ENCODE data around the gene PANK2.
A peak's percentile ranks its signal among the peaks of the same experiment; 100 is the strongest.
"Not testable (repeated sequence)": the region's sequence is repeated elsewhere in the genome, so short reads cannot be mapped to it uniquely, and the experiment has no call there.

Gene PANK2

GRCh38 chr20:3888622-3889488, at the start of gene PANK2:
Gene PANK2, plus strand, starts transcription at chr20:3889387.
- DNase-seq (ENCODE audit: extremely low spot score, insufficient read length, low read depth): peak; percentile 96
- peak; percentile 96 for FAIRE-seq

GRCh38 chr20:3840201-3840600, 49.0 kb upstream of the PANK2 start:
- not testable (repeated sequence) for DNase-seq (ENCODE audit: extremely low spot score, insufficient read length, low read depth); FAIRE-seq

- DNase-seq (ENCODE audit: extremely low spot score, insufficient read length, low read depth): no peak
- FAIRE-seq: no peak
Observed at GRCh38 chr20:3842348-3842930, 46.7 kb upstream of the PANK2 start.

GRCh38 chr20:3843490-3843889, 45.7 kb upstream of the PANK2 start:
- no peak for FAIRE-seq
- DNase-seq (ENCODE audit: extremely low spot score, insufficient read length, low read depth): no peak

GRCh38 chr20:3843990-3844619, 45.1 kb upstream of the PANK2 start:
- FAIRE-seq; DNase-seq (ENCODE audit: extremely low spot score, insufficient read length, low read depth): not testable (repeated sequence)

- no peak for DNase-seq (ENCODE audit: extremely low spot score, insufficient read length, low read depth)
- FAIRE-seq: no peak
Observed at GRCh38 chr20:3846378-3846739, 42.8 kb upstream of the PANK2 start.

GRCh38 chr20:3846740-3847428, 42.3 kb upstream of the PANK2 start, which contains the start of gene MAVS:
Gene MAVS, plus strand, starts transcription at chr20:3846834. Its CDS starts 7,791 bp downstream, at chr20:3854625.
- DNase-seq (ENCODE audit: extremely low spot score, insufficient read length, low read depth) (peak; percentile 94), FAIRE-seq (peak; percentile 82)

GRCh38 chr20:3847429-3847940, 41.7 kb upstream of the PANK2 start:
- DNase-seq (ENCODE audit: extremely low spot score, insufficient read length, low read depth) (no peak), FAIRE-seq (no peak)

- FAIRE-seq: no peak
Observed at GRCh38 chr20:3848565-3848964, 40.6 kb upstream of the PANK2 start.

GRCh38 chr20:3854462-3854871, 34.7 kb upstream of the PANK2 start:
- no peak for DNase-seq (ENCODE audit: extremely low spot score, insufficient read length, low read depth)
- no peak for FAIRE-seq

More at GRCh38 chr20:3848565-3848964, 40.6 kb upstream of the PANK2 start:
- DNase-seq (ENCODE audit: extremely low spot score, insufficient read length, low read depth): no peak

GRCh38 chr20:3857405-3857804, 31.8 kb upstream of the PANK2 start:
- no peak for FAIRE-seq
- DNase-seq (ENCODE audit: extremely low spot score, insufficient read length, low read depth): no peak

- no peak for DNase-seq (ENCODE audit: extremely low spot score, insufficient read length, low read depth)
Observed at GRCh38 chr20:3858689-3859088, 30.5 kb upstream of the PANK2 start.

GRCh38 chr20:3861191-3861590, 28.0 kb upstream of the PANK2 start:
- FAIRE-seq: no peak
- DNase-seq (ENCODE audit: extremely low spot score, insufficient read length, low read depth): no peak

More at GRCh38 chr20:3858689-3859088, 30.5 kb upstream of the PANK2 start:
- no peak for FAIRE-seq

- no peak for DNase-seq (ENCODE audit: extremely low spot score, insufficient read length, low read depth)
- FAIRE-seq: no peak
Observed at GRCh38 chr20:3862333-3862732, 26.9 kb upstream of the PANK2 start.

- DNase-seq (ENCODE audit: extremely low spot score, insufficient read length, low read depth): no peak
- FAIRE-seq: no peak
Observed at GRCh38 chr20:3863317-3863716, 25.9 kb upstream of the PANK2 start.

GRCh38 chr20:3864518-3864917, 24.7 kb upstream of the PANK2 start:
- DNase-seq (ENCODE audit: extremely low spot score, insufficient read length, low read depth) (no peak), FAIRE-seq (no peak)

- no peak for DNase-seq (ENCODE audit: extremely low spot score, insufficient read length, low read depth)
- FAIRE-seq: no peak
Observed at GRCh38 chr20:3865152-3865886, 23.9 kb upstream of the PANK2 start.

GRCh38 chr20:3865887-3866407, 23.2 kb upstream of the PANK2 start:
- FAIRE-seq (no peak), DNase-seq (ENCODE audit: extremely low spot score, insufficient read length, low read depth) (no peak)

- FAIRE-seq (no peak), DNase-seq (ENCODE audit: extremely low spot score, insufficient read length, low read depth) (no peak)
Observed at GRCh38 chr20:3866464-3866863, 22.7 kb upstream of the PANK2 start.

Data from GM18507 (cell line).